Adrenal gland (tissue), 12 donors: ENCODE data around the gene COL12A1. TPM values are rescaled to one million over a fixed set of nuclear protein-coding genes. Genes with fewer than 3 reads are reported as not detected.

ENCODE experiments used
- DNase-seq, 7 donors: peaks; one replicate each; pipeline ENCODE4 v3.0.0-alpha.2; 2019 to 2020
- H3K27ac ChIP-seq, 5 donors: fragments of 200-600 bp; sonication (generic) in 4 of 5; 1 replicate in 3 of 5; 2 replicates in 2 of 5; pipeline versions ENCODE4 v1.5.1 to v1.8.0; 2016 to 2020; ENCODE audit warnings: mild to moderate bottlenecking in 1 of 5
- H3K27me3 ChIP-seq: fragments of 200-600 bp; 2 replicates; pipeline ENCODE4 v1.8.0; 2021
- H3K36me3 ChIP-seq, 2 donors: fragments of 200-600 bp; replicated peaks in 1 of 2; 1 replicate in 1 of 2; 2 replicates in 1 of 2; pipeline versions ENCODE4 v1.5.1 to v1.8.0; 2018 to 2022
- H3K4me1 ChIP-seq, 2 donors: fragments of 200-600 bp; replicated peaks in 1 of 2; 1 replicate in 1 of 2; 2 replicates in 1 of 2; pipeline versions ENCODE4 v1.5.1 to v1.8.0; 2018 to 2021
- H3K4me3 ChIP-seq, 4 donors: fragments of 200-600 bp; sonication (generic) in 3 of 4; one replicate each; pipeline ENCODE4 v1.5.1; 2016 to 2018
- H3K9me3 ChIP-seq, 3 donors: fragments of 200-600 bp; sonication (generic) in 1 of 3; replicated peaks in 1 of 3; 1 replicate in 2 of 3; 2 replicates in 1 of 3; pipeline versions ENCODE4 v1.5.1 to v1.8.0; 2016 to 2021
- CTCF ChIP-seq, 6 experiments: fragments of 450-650 bp in 4 of 6; fragments of 200-600 bp in 2 of 6; sonication (generic) in 1 of 6; IDR thresholded peaks; 1 replicate in 5 of 6; 2 replicates in 1 of 6; pipeline versions ENCODE4 v1.5.1 to v1.8.0; 2016 to 2021; ENCODE audit warnings: antibody characterized with exemption in 6 of 6, mild to moderate bottlenecking in 2 of 6, moderate library complexity in 1 of 6
- POLR2A ChIP-seq, 2 donors: fragments of 450-650 bp; IDR thresholded peaks; one replicate each; pipeline ENCODE4 v1.6.1; 2017; ENCODE audit warnings: antibody characterized with exemption in 2 of 2, mild to moderate bottlenecking in 2 of 2, moderate library complexity in 1 of 2
- WGBS, 4 donors: extraction: QIAGEN DNeasy Blood & Tissue Kit in 2 of 4; methylation state at CpG; one replicate each; pipeline versions ENCODE4 v1.1.5 to v1.1.7; 2013 to 2017; 5-methylcytosine and 5-hydroxymethylcytosine counted together
- intact Hi-C, 2 donors: fragments of 100-400 bp; cut with DNase I; formaldehyde crosslinking; loops; one replicate each; pipeline versions ENCODE4 v1.14.1 to v1.15.0; 2022 to 2023
- polyA plus RNA-seq, 3 donors: library from polyadenylated mRNA; stranded (reverse); fragments of 200-250 nt in 2 of 3; fragments of 350-450 nt in 1 of 3; fragmentation: Illumina TruSeq in 1 of 3; extraction: RNeasy Lipid Tissue Mini Kit (QIAGEN cat#74804) in 1 of 3; gene quantifications; one replicate each; pipeline ENCODE4 v1.2.3, GENCODE V29; 2013 to 2014
- total RNA-seq, 9 donors: library from RNA; depleted of rRNA in 4 of 9; stranded (reverse); fragments of >200 nt in 4 of 9; fragments of 120-200 nt in 1 of 9; fragmentation: NEBNext Ultra II Directional in 1 of 9; extraction: Animal tissue kit (Norgen Biotek cat#: 25700) in 1 of 9; gene quantifications; one replicate each; pipeline versions ENCODE4 v1.1.0 to v1.2.4, GENCODE V29; 2013 to 2023
- donor health status: healthy with polysubstance abuse.
- donor health status: Bipolar disorder and iron deficiency.
- donor health status: DM: yes; HTN: yes; CAD: no.
- donor health status: DM: no; HTN: no; CAD: no.
- donor health status: DM: no; HTN: no; CAD: no.
- donor health status: DM: yes; HTN: yes; CAD: no.

COL12A1 gene
- total and polyA plus RNA-seq, 12 donors: 13.0 to 106 (median 54.2) TPM

GRCh38 chr6:75114806-75115205 is 91.0 kb downstream of the COL12A1 start:
- Histone ChIP-seq H3K27ac (peak overlapping the region in 1 of 5 donors; percentile 22), H3K4me1 (no peaks in the 10 kb centered on the region), H3K36me3 (no peaks in the 10 kb centered on the region), H3K4me3 (no peak overlapping the region), H3K9me3 (peaks cover 0 to 1% (median 0%) of the 10 kb centered on the region in 3 donors), H3K27me3 (no peaks in the 10 kb centered on the region)
- no peak for DNase-seq
- intact Hi-C loops: no loop called here
- WGBS, 4 donors: 61 to 69% (median 64%) methylated on average over 2 of the region's 2 CpGs
- TF ChIP-seq CTCF (IDR thresholded peaks at IDR 0.05): no peak
- no peak for TF ChIP-seq POLR2A (IDR thresholded peaks at IDR 0.05)

- H3K4me1 ChIP-seq: no peaks in the 10 kb centered on the region
- H3K27me3 ChIP-seq: no peaks in the 10 kb centered on the region
- intact Hi-C loops: no loop called here
- DNase-seq: no peak
- no peaks in the 10 kb centered on the region for H3K36me3 ChIP-seq
- H3K27ac ChIP-seq: no peak overlapping the region
- H3K4me3 ChIP-seq: no peak overlapping the region
- TF ChIP-seq CTCF (IDR thresholded peaks at IDR 0.05): no peak
- TF ChIP-seq POLR2A (IDR thresholded peaks at IDR 0.05): no peak
- H3K9me3 ChIP-seq: no peaks in the 10 kb centered on the region
These were observed 91.7 kb downstream of the COL12A1 start for GRCh38 chr6:75114195-75114594.

GRCh38 chr6:75113446-75113845 is 92.4 kb downstream of the COL12A1 start:
- Histone ChIP-seq H3K36me3 (no peaks in the 10 kb centered on the region), H3K4me1 (no peaks in the 10 kb centered on the region), H3K27ac (no peak overlapping the region), H3K9me3 (no peaks in the 10 kb centered on the region), H3K4me3 (no peak overlapping the region), H3K27me3 (no peaks in the 10 kb centered on the region)
- DNase-seq: no peak
- no peak for TF ChIP-seq CTCF (IDR thresholded peaks at IDR 0.05)
- no peak for TF ChIP-seq POLR2A (IDR thresholded peaks at IDR 0.05)
- 44 to 50% (median 48%) methylated on average over 2 of the region's 2 CpGs for WGBS, 4 donors
- intact Hi-C loops: no loop called here

- no peaks in the 10 kb centered on the region for H3K27me3 ChIP-seq
- H3K36me3 ChIP-seq: no peaks in the 10 kb centered on the region
- 86 to 97% (median 90%) methylated on average over 1 of the region's 1 CpG for WGBS, 4 donors
- no peaks in the 10 kb centered on the region for H3K9me3 ChIP-seq
- intact Hi-C loops: no loop called here
- no peaks in the 10 kb centered on the region for H3K4me1 ChIP-seq
- no peak for DNase-seq
- H3K4me3 ChIP-seq: no peak overlapping the region
- TF ChIP-seq CTCF (IDR thresholded peaks at IDR 0.05): no peak
- no peak for TF ChIP-seq POLR2A (IDR thresholded peaks at IDR 0.05)
- H3K27ac ChIP-seq: no peak overlapping the region
These were observed 96.1 kb downstream of the COL12A1 start for GRCh38 chr6:75109765-75110164.
